ENCODE results near the gene EOMES. TPM values are rescaled to one million over a fixed set of nuclear protein-coding genes. Genes with fewer than 3 reads are reported as not detected.

Gene EOMES
- total RNA-seq, 2 donors from 2014 or later, result 0.63 to 4.6 TPM

DNA sequence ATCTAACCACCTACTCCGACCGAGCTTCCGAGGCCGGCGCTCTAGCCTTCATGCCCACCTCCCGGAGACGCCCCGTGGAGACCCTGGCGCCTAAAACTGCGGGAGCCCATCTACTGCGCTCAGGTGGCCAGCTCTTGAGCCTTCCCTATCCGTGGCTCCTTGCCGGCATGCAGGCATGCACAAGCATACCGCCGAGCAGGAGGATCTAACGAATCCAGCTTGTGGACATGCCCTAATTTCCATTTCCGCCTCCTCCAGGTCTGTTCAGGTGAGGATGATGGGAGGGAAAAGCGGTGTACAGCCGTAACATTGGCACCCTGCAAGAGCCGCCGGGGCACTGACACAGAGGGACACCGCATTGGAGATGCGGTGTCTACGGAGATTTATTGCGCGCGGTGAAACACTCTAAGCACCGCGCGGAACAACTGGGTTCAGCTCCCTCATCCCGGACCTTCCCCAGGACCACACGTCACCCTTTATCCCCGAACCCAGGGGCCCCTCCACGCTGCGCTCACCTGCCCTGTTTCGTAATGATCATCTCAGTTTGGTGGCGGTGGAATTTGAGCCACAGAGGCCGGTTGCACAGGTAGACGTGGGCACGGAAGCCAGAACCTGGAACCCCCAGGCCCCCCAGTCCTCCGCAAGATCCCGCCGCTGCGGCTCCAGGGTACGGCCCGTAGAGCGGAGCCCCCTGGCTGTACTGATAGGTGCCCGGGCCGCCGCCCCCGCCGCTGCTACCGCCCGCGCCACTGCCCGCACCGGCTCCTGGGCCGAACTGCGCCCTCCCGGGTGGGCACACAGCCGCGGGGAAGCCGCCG, 1.0 kb downstream of the EOMES start:
- H3K27me3 ChIP-seq (replicated peaks; ENCODE audit: insufficient read depth), result no peaks in the 10 kb centered on the region
- no peaks in the 10 kb centered on the region for H3K36me3 ChIP-seq
- peaks cover 14 to 39% of the 10 kb centered on the region in 2 donors for H3K4me1 ChIP-seq (ENCODE audit: control insufficient read depth in 1 of 2, low read depth in 2 of 2)
- H3K27ac ChIP-seq, result no peak overlapping the region
- TF ChIP-seq, protein P1, sequence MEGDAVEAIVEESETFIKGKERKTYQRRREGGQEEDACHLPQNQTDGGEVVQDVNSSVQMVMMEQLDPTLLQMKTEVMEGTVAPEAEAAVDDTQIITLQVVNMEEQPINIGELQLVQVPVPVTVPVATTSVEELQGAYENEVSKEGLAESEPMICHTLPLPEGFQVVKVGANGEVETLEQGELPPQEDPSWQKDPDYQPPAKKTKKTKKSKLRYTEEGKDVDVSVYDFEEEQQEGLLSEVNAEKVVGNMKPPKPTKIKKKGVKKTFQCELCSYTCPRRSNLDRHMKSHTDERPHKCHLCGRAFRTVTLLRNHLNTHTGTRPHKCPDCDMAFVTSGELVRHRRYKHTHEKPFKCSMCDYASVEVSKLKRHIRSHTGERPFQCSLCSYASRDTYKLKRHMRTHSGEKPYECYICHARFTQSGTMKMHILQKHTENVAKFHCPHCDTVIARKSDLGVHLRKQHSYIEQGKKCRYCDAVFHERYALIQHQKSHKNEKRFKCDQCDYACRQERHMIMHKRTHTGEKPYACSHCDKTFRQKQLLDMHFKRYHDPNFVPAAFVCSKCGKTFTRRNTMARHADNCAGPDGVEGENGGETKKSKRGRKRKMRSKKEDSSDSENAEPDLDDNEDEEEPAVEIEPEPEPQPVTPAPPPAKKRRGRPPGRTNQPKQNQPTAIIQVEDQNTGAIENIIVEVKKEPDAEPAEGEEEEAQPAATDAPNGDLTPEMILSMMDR (IDR thresholded peaks at IDR 0.05), result no peak
- no peaks in the 10 kb centered on the region for H3K9me3 ChIP-seq
- no peak for ATAC-seq (ENCODE audit: insufficient number of reproducible peaks, low FRiP score, low read depth)
- DNase-seq (ENCODE audit: low spot score), result no peak
- peak overlapping the region; percentile 68 for H3K4me3 ChIP-seq

GRCh38 chr3:27719314-27720003, 2.7 kb downstream of the EOMES start:
- peaks cover 16 to 48% of the 10 kb centered on the region in 2 donors for H3K4me1 ChIP-seq (ENCODE audit: control insufficient read depth in 1 of 2, low read depth in 2 of 2)
- no peak overlapping the region for H3K4me3 ChIP-seq
- peaks cover 8% of the 10 kb centered on the region for H3K27me3 ChIP-seq (replicated peaks; ENCODE audit: insufficient read depth)
- H3K9me3 ChIP-seq, result no peaks in the 10 kb centered on the region
- ATAC-seq (ENCODE audit: insufficient number of reproducible peaks, low FRiP score, low read depth) (no peak), DNase-seq (ENCODE audit: low spot score) (no peak)
- H3K36me3 ChIP-seq, result no peaks in the 10 kb centered on the region
- no peak overlapping the region for H3K27ac ChIP-seq
- TF ChIP-seq, protein P1 (IDR thresholded peaks at IDR 0.05), result no peak

DNA sequence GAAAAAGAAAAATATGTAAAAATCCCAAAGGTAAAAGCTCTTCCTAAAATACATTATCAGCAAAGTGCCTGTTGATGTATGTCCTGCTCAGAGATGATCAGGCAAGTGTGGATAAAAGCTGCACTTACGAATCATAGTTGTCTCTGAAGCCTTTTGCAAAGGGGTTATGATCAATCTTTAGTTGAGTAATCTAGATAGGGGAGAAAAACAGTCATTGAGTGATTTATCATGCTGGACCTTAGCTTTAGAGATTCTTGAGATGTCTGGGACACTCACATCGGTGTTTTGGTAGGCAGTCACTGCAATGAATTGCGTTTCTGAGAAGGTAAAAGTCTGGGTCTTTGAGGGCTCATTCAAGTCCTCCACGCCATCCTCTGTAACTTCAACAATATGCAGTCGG, 3.7 kb downstream of the EOMES start:
- Histone ChIP-seq H3K4me3 (no peak overlapping the region), H3K27ac (no peak overlapping the region), H3K9me3 (no peaks in the 10 kb centered on the region), H3K36me3 (no peaks in the 10 kb centered on the region), H3K4me1 (ENCODE audit: control insufficient read depth in 1 of 2, low read depth in 2 of 2) (peaks cover 17 to 48% of the 10 kb centered on the region in 2 donors), H3K27me3 (replicated peaks; ENCODE audit: insufficient read depth) (peaks cover 16% of the 10 kb centered on the region)
- no peak for ATAC-seq (ENCODE audit: insufficient number of reproducible peaks, low FRiP score, low read depth)
- TF ChIP-seq, protein P1 (IDR thresholded peaks at IDR 0.05), result no peak
- DNase-seq (ENCODE audit: low spot score), result no peak

- Histone ChIP-seq H3K4me3 (no peak overlapping the region), H3K27me3 (replicated peaks; ENCODE audit: insufficient read depth) (peaks cover 16% of the 10 kb centered on the region), H3K9me3 (no peaks in the 10 kb centered on the region), H3K27ac (no peak overlapping the region), H3K4me1 (ENCODE audit: control insufficient read depth in 1 of 2, low read depth in 2 of 2) (peaks cover 12 to 38% of the 10 kb centered on the region in 2 donors), H3K36me3 (no peaks in the 10 kb centered on the region)
- ATAC-seq (ENCODE audit: insufficient number of reproducible peaks, low FRiP score, low read depth), result no peak
- no peak for DNase-seq (ENCODE audit: low spot score)
- TF ChIP-seq, protein P1 (IDR thresholded peaks at IDR 0.05), result no peak
These were observed 4.8 kb downstream of the EOMES start for GRCh38 chr3:27717200-27717852.

DNA sequence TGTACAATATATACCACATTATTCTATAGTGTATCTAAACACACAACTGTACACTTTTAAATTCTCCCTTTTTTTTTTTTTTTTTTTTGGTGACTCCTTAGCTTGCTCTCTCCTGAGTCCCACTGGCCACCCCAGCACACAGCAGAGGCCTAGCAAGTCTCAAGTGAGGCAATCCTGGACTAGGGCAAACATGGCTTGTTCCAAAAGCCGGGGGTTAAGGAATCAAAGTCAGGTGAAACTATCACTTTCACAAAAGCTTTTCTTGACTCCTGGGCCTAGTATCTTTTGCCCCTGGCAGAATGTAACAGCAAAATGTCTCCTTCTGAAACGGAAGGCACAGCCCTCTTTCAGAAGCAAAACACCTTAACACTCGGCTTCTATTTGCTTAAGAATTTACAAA, 5.8 kb downstream of the EOMES start:
- H3K27ac ChIP-seq, result no peak overlapping the region
- DNase-seq (ENCODE audit: low spot score), result no peak
- peaks cover 6 to 28% of the 10 kb centered on the region in 2 donors for H3K4me1 ChIP-seq (ENCODE audit: control insufficient read depth in 1 of 2, low read depth in 2 of 2)
- no peak overlapping the region for H3K4me3 ChIP-seq
- no peaks in the 10 kb centered on the region for H3K9me3 ChIP-seq
- H3K27me3 ChIP-seq (replicated peaks; ENCODE audit: insufficient read depth), result peaks cover 16% of the 10 kb centered on the region
- no peaks in the 10 kb centered on the region for H3K36me3 ChIP-seq
- TF ChIP-seq, protein P1 (IDR thresholded peaks at IDR 0.05), result no peak
- ATAC-seq (ENCODE audit: insufficient number of reproducible peaks, low FRiP score, low read depth), result no peak

Measured in thoracic aorta (tissue), 2 donors.